ENCODE results near the gene STAP1.

Gene STAP1

GRCh38 chr4:67556436-67556835 is 2.1 kb upstream of the STAP1 start:
- no peak for DNase-seq (ENCODE audit: low spot score)

DNA sequence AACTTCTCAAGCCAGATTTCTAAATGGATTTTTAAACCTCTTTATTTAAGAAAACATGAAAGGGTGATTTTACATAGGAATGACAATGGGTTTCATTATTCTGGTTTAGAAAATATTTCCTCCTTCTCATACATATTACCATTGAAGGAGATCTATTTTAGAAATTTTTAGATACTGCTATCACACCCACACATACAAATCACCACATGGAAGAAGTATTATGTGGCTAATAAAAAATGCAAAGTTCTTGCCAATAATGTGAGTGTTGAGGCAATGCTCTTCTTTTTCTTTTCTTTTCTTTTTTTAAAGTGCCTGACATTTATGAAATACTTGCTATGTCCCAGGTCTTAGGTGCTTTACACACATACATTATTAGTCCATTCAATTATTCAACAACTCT is 6.8 kb downstream of the STAP1 start:
- DNase-seq (ENCODE audit: low spot score): no peak

GRCh38 chr4:67566335-67566734 is 7.8 kb downstream of the STAP1 start:
- DNase-seq (ENCODE audit: low spot score): no peak

DNA sequence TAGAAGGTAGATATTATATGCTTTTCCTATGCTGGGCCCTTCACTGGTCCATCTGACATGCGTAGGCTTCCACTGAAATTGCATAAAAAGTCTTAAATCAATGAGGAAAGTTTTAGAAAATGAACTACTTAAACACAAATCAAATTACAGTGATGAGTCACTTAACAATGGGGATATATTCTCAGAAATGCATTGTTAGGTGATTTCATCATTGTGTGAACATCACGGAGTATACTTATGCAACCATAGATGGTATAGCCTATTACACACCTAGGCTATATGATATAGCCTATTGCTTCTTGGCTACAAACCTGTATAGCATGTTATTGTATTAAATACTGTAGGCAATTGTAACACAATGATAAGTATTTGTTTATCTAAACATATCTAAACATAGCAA is 10.3 kb downstream of the STAP1 start:
- DNase-seq (ENCODE audit: low spot score): no peak

DNA sequence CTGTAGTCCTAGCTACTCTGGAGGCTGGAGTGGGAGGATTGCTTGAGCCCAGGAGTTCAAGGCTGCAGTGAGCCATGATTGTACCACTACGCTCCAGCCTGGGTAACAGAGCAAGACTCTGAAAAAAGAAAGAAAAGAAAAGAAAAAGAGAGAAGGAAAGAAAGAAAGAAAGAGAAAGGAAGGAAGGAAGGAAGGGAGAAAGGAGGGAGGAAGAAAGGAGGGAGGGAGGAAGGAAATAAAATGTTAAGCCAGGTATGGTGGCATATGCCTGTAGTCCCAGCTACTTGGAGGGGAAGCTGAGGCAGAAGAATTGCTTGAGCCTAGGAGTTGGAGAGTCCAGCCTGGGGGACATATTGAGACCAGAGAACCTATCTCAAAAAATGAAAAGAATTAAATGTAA is 12.0 kb downstream of the STAP1 start:
- no peak for DNase-seq (ENCODE audit: low spot score)

DNA sequence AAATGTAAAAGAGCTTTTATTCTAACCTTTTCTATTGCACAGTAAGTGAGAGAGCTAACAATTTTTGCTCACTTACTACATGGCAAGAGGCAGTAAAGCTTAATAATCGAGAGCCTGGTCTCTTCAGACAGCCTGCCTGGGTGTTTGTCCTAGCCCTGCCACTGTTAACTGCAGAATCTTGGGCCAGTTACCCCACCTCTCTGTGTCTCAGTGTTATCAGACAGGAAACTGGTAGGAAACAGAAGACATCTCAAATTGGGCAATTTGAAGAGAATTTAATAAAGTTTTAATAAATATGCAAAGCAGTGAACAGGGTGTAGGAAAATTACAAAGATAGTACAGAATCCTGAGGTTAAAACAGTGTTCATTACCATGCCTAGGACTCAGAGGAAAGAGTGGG is 13.4 kb downstream of the STAP1 start:
- DNase-seq (ENCODE audit: low spot score): no peak

DNA sequence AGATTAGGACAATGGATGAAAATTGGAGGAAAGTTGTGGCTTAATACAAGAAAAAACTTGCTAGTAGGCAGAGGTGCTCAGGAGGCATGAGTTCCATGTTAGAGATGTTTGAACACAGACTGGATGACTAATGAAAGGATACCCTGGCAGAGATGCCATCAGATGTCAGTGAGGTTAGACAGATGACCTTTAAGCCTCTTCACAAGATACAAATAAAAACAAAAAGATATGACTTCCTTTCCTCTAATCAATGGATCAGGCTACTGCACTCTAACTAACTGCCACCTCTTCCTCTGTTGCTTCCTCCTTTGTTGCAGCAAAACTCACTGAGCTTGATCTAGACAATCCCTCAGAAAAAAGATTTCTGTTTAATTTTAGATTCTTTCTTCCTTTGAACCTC is 14.7 kb downstream of the STAP1 start:
- no peak for DNase-seq (ENCODE audit: low spot score)

DNA sequence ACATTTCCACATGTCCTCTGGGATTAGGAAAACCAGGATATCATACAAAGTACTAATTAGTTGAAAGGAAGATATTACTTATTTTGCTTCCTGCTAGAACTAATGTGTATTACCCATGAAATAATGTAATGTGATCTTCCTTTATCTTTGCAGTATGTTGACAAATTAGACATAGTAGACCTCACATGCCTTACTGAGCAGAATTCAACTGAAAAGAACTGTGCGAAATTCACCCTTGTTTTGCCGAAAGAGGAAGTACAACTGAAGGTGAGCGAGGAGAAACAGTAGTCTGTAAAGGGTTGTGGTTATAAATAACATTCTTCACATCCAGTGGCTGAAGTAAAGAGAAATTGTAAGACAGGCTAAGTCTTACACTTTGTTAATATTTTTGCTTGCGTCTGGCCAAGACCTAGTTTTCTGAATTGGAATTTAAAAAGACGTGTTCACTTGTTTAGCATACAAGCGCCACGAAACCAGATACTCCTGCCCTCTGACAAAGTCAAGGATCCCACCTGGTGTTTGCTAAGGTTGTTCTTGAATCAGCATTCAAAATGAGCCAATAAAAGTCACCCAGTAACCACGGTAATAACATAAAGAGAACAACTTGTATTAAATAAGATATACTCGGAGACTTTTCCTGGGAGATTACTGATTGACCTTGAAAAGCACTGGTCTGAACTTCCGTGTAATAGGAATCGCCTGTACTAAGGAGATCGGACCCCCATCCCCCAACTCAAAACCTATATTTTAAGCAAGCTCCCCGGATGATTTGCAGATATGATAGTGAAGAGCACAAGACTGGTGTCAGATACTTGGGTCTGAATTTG is 16.9 kb downstream of the STAP1 start:
- no peak for DNase-seq (ENCODE audit: low spot score)

GRCh38 chr4:67576059-67576466 is 17.5 kb downstream of the STAP1 start:
- DNase-seq (ENCODE audit: low spot score): no peak

GRCh38 chr4:67576538-67576937 is 18.0 kb downstream of the STAP1 start:
- no peak for DNase-seq (ENCODE audit: low spot score)

GRCh38 chr4:67580577-67580976 is 22.1 kb downstream of the STAP1 start:
- no peak for DNase-seq (ENCODE audit: low spot score)

GRCh38 chr4:67581208-67581857 is 22.8 kb downstream of the STAP1 start:
- no peak for DNase-seq (ENCODE audit: low spot score)

DNA sequence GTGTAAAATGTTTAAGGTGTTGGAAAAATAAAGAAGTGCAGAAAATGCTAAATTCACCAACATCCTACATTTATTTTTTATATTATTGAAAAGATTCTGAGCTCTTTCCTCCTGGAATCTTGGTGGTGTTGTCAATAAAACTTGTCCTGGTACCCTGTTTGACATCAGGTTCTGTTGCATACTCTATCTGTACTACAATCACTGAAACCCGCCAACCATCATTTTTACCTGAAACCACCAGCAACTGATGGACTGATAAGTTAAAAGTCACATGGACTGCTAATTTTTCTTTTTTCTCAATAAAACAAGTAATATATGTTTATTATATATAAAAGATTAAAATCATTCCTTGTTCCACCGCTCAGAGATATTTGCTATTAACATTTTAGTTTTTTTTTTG is 23.4 kb downstream of the STAP1 start:
- no peak for DNase-seq (ENCODE audit: low spot score)

- no peak for DNase-seq (ENCODE audit: low spot score)
Measured at GRCh38 chr4:67584496-67584895, 26.0 kb downstream of the STAP1 start.

- DNase-seq (ENCODE audit: low spot score): no peak
Measured at GRCh38 chr4:67587156-67587555, 28.6 kb downstream of the STAP1 start.

GRCh38 chr4:67593741-67594175 is 35.2 kb downstream of the STAP1 start:
- DNase-seq (ENCODE audit: low spot score): no peak

- no peak for DNase-seq (ENCODE audit: low spot score)
Measured at GRCh38 chr4:67603310-67604028, 44.9 kb downstream of the STAP1 start.

GRCh38 chr4:67604029-67604381 is 45.5 kb downstream of the STAP1 start:
- no peak for DNase-seq (ENCODE audit: low spot score)

- DNase-seq (ENCODE audit: low spot score): no peak
Measured at GRCh38 chr4:67604749-67605148, 46.2 kb downstream of the STAP1 start.

- no peak for DNase-seq (ENCODE audit: low spot score)
Measured at GRCh38 chr4:67608027-67608426, 49.5 kb downstream of the STAP1 start.

DNA sequence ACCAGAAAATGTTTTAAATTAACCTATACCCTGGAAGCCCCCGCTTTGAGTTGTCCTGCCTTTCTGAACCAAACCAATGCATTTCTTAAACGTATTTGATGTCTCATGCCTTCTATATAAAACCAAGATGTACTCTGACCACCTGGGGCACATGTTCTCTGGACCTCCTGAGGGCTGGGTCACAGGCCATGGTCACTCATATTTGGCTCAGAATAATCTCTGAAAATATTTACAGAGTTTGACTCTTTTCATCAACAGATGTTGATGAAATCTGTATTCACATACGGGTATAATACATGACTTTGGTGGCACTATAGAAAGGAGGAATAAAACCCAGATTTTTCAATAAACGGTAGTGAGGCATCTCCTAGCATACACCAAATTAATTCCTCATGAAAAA is 55.7 kb downstream of the STAP1 start:
- no peak for DNase-seq (ENCODE audit: low spot score)

DNA sequence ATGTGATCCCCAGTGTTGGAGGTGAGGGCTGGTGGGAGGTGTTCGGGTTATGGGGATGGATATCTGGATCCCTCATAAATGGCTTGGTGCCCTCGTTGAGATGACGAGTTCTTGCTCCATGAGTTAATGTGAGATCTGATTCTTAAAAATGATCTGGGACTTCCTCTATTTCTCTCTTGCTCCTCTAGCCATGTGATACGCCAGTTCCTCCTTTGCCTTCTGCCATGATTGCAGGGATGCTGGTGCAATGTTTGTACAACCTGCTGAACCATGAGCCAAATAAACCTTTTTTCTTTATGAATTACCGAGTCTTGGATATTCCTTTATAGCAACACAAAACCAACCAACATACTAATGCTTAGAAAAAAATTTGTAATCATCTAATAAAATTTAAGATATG is 56.6 kb downstream of the STAP1 start:
- no peak for DNase-seq (ENCODE audit: low spot score)

DNA sequence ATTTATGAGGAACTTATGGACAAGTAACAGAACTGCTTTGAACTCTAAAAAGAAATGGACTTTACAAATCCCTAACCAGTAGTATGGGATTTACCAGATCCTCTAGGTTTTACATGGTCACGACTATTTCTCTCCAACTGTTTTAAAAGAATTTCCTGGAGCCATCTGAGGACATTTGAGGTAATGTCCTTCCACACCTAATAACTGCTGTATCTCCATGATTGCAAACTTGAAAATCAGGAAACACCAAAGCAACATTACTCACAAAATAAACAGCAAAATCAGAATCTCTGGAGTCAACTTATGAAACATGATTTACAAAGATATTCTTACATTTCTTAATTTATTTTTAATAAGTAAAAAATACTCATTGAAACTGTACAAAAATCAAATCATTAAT is 58.0 kb downstream of the STAP1 start:
- no peak for DNase-seq (ENCODE audit: low spot score)
